BLaER1 (cell line): ENCODE measurements around the gene SYNGAP1.

Source experiments
- H3K27ac ChIP-seq: shearing (Covaris generic); formaldehyde crosslinking; 2 replicates; pipeline ENCODE4 v1.8.1; 2022
- H3K27me3 ChIP-seq: shearing (Covaris generic); formaldehyde crosslinking; 2 replicates; pipeline ENCODE4 v1.8.1; 2022
- H3K36me3 ChIP-seq: shearing (Covaris generic); formaldehyde crosslinking; 2 replicates; pipeline ENCODE4 v1.8.1; 2022
- H3K4me1 ChIP-seq: shearing (Covaris generic); formaldehyde crosslinking; 2 replicates; pipeline ENCODE4 v1.8.1; 2022
- H3K4me2 ChIP-seq: shearing (Covaris generic); formaldehyde crosslinking; 2 replicates; pipeline ENCODE4 v1.8.1; 2022
- H3K4me3 ChIP-seq: shearing (Covaris generic); formaldehyde crosslinking; 2 replicates; pipeline ENCODE4 v1.8.1; 2022
- H3K9ac ChIP-seq: shearing (Covaris generic); formaldehyde crosslinking; 2 replicates; pipeline ENCODE4 v1.8.1; 2022
- H3K9me3 ChIP-seq: shearing (Covaris generic); formaldehyde crosslinking; 2 replicates; pipeline ENCODE4 v1.8.1; 2022
- H4K20me1 ChIP-seq: shearing (Covaris generic); formaldehyde crosslinking; 2 replicates; pipeline ENCODE4 v1.8.1; 2022
- Cebpa-rat ChIP-seq: shearing (Covaris generic); IDR thresholded peaks from 2 replicates; pipeline ENCODE4 v1.8.1; 2022

The SYNGAP1 gene

GRCh38 chr6:33428224-33428965, 8.5 kb downstream of the SYNGAP1 start:
- Histone ChIP-seq H3K36me3 (no peaks in the 10 kb centered on the region), H3K9me3 (no peaks in the 10 kb centered on the region), H3K27me3 (no peaks in the 10 kb centered on the region), H3K9ac (peak overlapping the region; percentile 67), H4K20me1 (peaks cover 7% of the 10 kb centered on the region; the same call in 1 of the 2 replicates), H3K27ac (peak overlapping the region; percentile 61), H3K4me3 (peak overlapping the region; percentile 75), H3K4me1 (peaks cover 74% of the 10 kb centered on the region), H3K4me2 (peak overlapping the region; percentile 87)
- TF ChIP-seq Cebpa-rat, result no peak

DNA sequence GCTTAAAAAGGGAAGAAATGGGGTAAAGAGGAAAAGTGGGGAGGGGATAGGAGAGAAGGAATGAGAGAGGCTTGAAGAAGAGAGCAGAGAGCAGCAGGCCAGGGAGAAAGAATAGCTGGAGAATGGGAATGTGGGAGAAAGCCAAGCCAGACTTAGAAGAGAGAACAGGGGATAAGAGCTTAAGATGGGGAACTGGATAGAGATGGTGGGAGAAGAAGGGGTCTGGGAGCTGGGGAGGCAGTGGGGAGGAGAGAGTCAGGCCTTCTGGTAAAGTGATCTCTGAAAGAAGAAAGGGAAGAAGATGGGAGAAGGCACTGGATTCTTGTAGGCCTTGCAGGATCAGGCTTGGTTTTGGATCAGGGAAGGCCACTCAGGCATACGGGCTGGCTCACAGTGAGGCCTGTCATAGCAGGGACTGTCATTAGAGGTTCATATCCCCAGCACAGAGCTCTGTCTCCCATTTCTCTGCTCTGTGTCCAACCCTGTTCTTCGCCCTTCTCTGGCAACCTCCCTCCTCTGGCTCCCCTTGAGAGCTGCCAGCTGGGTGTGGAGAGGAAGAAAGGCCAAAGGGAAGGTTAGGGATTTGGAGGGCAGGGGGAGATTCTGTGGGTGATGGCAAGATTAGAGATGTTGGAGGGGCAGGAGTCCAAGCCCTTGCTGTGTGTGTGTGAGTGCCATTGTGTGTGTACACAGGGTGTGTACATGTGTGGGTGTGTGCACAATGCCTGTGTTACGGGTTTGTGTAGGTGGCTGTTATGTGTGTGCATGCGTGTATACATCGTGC, 9.3 kb downstream of the SYNGAP1 start:
- no peaks in the 10 kb centered on the region for H3K27me3 ChIP-seq
- H3K27ac ChIP-seq, result peak overlapping the region; percentile 61
- no peak for TF ChIP-seq Cebpa-rat
- H3K4me2 ChIP-seq, result peak overlapping the region; percentile 87
- H3K36me3 ChIP-seq, result peaks cover 2% of the 10 kb centered on the region; the same call in 1 of the 2 replicates
- peaks cover 76% of the 10 kb centered on the region for H3K4me1 ChIP-seq
- no peaks in the 10 kb centered on the region for H3K9me3 ChIP-seq
- H3K4me3 ChIP-seq, result peak overlapping the region; percentile 75
- H3K9ac ChIP-seq, result peak overlapping the region; percentile 67
- H4K20me1 ChIP-seq, result peaks cover 7% of the 10 kb centered on the region; the same call in 1 of the 2 replicates

GRCh38 chr6:33429750-33430052, 9.8 kb downstream of the SYNGAP1 start:
- H3K9me3 ChIP-seq, result no peaks in the 10 kb centered on the region
- peaks cover 8% of the 10 kb centered on the region for H3K36me3 ChIP-seq
- H3K4me3 ChIP-seq, result peak overlapping the region; percentile 75; the same call in 1 of the 2 replicates
- peaks cover 76% of the 10 kb centered on the region for H3K4me1 ChIP-seq
- no peak overlapping the region; the same call in 1 of the 2 replicates for H3K27ac ChIP-seq
- H3K27me3 ChIP-seq, result no peaks in the 10 kb centered on the region
- peak overlapping the region; percentile 67 for H3K9ac ChIP-seq
- peaks cover 7% of the 10 kb centered on the region; the same call in 1 of the 2 replicates for H4K20me1 ChIP-seq
- no peak for TF ChIP-seq Cebpa-rat
- peak overlapping the region; percentile 87 for H3K4me2 ChIP-seq

DNA sequence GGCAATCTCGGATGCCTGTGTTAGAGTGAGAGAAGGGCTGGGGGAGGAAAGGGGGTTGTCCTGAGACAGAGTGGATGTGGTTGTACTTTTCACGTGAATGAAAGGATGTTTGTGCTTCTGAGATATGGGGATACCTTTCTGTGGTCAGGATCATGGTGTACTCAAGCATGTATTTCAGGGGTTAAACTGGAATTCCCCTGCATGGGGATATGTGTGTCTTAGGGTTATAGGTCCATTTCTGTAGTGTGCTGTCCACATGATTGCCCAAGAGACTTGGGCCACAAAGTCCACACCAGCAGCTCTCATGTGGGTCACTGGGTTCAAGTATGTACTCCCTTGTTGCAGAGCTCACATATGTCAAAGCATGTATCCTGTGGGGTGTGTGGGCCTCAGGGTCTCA, 10.5 kb downstream of the SYNGAP1 start:
- no peak overlapping the region for H3K4me3 ChIP-seq
- H3K36me3 ChIP-seq, result peaks cover 14% of the 10 kb centered on the region
- H4K20me1 ChIP-seq, result peaks cover 7% of the 10 kb centered on the region; the same call in 1 of the 2 replicates
- peak overlapping the region; percentile 67 for H3K9ac ChIP-seq
- H3K4me2 ChIP-seq, result peak overlapping the region; percentile 87
- peaks cover 73% of the 10 kb centered on the region for H3K4me1 ChIP-seq
- H3K27me3 ChIP-seq, result no peaks in the 10 kb centered on the region
- no peak overlapping the region for H3K27ac ChIP-seq
- TF ChIP-seq Cebpa-rat, result no peak
- no peaks in the 10 kb centered on the region for H3K9me3 ChIP-seq

DNA sequence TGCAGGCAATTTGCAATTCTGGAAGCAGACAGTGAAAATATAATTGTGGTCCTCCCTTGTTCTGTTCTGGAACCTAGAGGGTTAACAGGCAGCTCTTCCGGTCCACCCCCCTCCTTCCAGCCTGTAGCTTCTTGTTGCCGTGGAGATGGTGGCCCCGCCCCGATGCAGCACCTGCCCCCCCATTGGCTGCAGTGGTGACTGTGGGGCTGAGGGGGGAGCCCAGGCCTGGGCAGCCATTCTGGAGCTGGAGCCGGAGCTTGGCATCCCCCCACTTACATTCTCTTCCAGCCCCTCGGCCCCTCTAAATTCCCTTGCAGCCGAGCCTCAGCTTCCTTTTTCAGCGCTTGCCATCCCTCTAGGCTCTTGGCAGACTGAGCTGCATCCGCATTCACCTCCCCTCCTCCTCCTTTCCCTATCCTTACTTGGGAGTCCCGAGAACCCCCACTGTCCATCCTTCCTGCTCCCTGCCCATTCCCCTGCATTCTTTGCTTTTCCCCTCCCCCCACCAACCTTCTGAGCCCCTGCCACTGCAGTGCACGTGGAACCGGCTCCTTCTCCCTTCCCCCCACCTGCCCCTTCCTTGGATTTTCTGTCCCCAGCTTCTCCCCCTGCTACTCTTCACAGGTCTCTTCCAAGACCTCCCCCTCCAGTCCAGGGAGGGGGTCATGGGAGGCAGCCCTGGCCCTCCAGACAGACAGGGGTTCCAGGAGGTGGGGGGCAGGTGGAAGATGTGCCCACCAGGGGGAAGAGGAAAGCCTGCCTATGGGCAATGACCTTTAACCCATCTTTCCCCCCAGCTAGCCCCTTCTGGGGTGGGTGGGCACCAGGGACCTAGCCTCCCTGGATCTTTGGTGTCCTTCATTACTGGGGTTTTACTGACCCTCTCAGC, 11.4 kb downstream of the SYNGAP1 start:
- peak overlapping the region; percentile 87 for H3K4me2 ChIP-seq
- peaks cover 73% of the 10 kb centered on the region for H3K4me1 ChIP-seq
- peak overlapping the region; percentile 76 for H3K9ac ChIP-seq
- H3K36me3 ChIP-seq, result peaks cover 23% of the 10 kb centered on the region
- no peak for TF ChIP-seq Cebpa-rat
- H3K4me3 ChIP-seq, result peak overlapping the region; percentile 67
- H3K27me3 ChIP-seq, result no peaks in the 10 kb centered on the region
- H3K27ac ChIP-seq, result peak overlapping the region; percentile 86
- no peaks in the 10 kb centered on the region for H3K9me3 ChIP-seq
- peaks cover 7% of the 10 kb centered on the region; the same call in 1 of the 2 replicates for H4K20me1 ChIP-seq

DNA sequence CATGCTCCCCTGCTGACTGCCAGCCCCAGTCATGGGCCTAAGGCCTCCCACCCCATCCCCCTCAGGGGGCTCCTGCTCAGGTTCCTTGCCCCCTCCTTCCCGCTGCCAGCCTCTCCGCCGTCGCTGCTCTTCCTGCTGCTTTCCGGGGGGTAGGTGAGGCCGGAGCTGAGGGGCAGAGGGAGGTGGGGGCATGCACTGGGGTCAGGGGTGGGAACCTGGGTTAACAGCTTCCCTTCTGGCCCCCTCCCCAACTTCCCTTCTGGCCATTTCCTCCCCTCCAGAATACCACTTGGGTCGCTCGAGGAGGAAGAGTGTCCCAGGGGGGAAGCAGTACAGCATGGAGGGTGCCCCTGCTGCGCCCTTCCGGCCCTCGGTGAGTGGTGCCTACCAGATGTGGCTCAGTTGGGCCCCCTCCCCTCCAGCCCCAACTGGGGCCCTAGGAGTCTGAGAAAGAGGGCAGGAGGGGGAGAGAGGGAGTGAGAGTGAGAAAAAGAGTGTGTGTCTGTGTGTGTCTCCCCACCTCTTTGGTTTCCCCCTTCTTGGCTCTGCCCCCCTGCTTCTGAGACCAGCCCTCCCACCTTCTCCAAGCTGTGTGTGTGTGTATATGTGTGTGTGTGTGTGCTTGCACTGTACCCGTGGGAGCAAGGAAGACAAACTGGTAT, 12.1 kb downstream of the SYNGAP1 start:
- H3K27ac ChIP-seq, result peak overlapping the region; percentile 86
- H4K20me1 ChIP-seq, result peaks cover 7% of the 10 kb centered on the region; the same call in 1 of the 2 replicates
- H3K36me3 ChIP-seq, result peaks cover 31% of the 10 kb centered on the region
- no peak for TF ChIP-seq Cebpa-rat
- H3K27me3 ChIP-seq, result no peaks in the 10 kb centered on the region
- H3K4me1 ChIP-seq, result peaks cover 71% of the 10 kb centered on the region
- peak overlapping the region; percentile 76 for H3K9ac ChIP-seq
- peak overlapping the region; percentile 87 for H3K4me2 ChIP-seq
- H3K9me3 ChIP-seq, result no peaks in the 10 kb centered on the region
- H3K4me3 ChIP-seq, result peak overlapping the region; percentile 67

DNA sequence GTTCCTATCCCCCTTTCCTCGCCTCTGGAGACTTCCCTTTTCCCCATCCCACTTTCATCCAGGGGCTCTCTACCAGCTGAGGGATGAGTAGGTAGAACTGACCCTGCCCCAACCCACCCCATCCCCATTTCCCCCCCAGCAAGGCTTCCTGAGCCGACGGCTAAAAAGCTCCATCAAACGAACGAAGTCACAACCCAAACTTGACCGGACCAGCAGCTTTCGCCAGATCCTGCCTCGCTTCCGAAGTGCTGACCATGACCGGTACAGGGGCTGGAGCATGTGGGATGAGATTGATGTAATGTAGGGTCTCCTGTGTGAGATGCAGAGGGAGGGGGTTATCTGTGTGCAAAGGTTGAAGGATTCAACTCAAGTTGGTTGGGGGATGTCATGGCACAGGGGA, 12.7 kb downstream of the SYNGAP1 start:
- H3K4me3 ChIP-seq, result peak overlapping the region; percentile 67
- no peak for TF ChIP-seq Cebpa-rat
- H3K4me2 ChIP-seq, result peak overlapping the region; percentile 87
- peaks cover 65% of the 10 kb centered on the region for H3K4me1 ChIP-seq
- peaks cover 7% of the 10 kb centered on the region; the same call in 1 of the 2 replicates for H4K20me1 ChIP-seq
- peak overlapping the region; percentile 86 for H3K27ac ChIP-seq
- no peaks in the 10 kb centered on the region for H3K9me3 ChIP-seq
- no peaks in the 10 kb centered on the region for H3K27me3 ChIP-seq
- peaks cover 36% of the 10 kb centered on the region for H3K36me3 ChIP-seq
- peak overlapping the region; percentile 76 for H3K9ac ChIP-seq

- Histone ChIP-seq H3K4me2 (peak overlapping the region; percentile 87), H3K27ac (peak overlapping the region; percentile 86), H3K4me3 (peak overlapping the region; percentile 67), H3K36me3 (peaks cover 41% of the 10 kb centered on the region), H3K27me3 (no peaks in the 10 kb centered on the region), H3K9me3 (no peaks in the 10 kb centered on the region), H3K9ac (peak overlapping the region; percentile 76), H4K20me1 (peaks cover 7% of the 10 kb centered on the region; the same call in 1 of the 2 replicates), H3K4me1 (peaks cover 65% of the 10 kb centered on the region)
- TF ChIP-seq Cebpa-rat, result no peak
These were observed 13.2 kb downstream of the SYNGAP1 start for GRCh38 chr6:33433001-33433543.
